Measurements from ENCODE around the gene VAMP2. TPM values are rescaled to one million over a fixed set of nuclear protein-coding genes. Genes with fewer than 3 reads are reported as not detected.

VAMP2 gene
- total and polyA plus RNA-seq, 5 donors = 50.2 to 74.9 (median 69.9) TPM

DNA sequence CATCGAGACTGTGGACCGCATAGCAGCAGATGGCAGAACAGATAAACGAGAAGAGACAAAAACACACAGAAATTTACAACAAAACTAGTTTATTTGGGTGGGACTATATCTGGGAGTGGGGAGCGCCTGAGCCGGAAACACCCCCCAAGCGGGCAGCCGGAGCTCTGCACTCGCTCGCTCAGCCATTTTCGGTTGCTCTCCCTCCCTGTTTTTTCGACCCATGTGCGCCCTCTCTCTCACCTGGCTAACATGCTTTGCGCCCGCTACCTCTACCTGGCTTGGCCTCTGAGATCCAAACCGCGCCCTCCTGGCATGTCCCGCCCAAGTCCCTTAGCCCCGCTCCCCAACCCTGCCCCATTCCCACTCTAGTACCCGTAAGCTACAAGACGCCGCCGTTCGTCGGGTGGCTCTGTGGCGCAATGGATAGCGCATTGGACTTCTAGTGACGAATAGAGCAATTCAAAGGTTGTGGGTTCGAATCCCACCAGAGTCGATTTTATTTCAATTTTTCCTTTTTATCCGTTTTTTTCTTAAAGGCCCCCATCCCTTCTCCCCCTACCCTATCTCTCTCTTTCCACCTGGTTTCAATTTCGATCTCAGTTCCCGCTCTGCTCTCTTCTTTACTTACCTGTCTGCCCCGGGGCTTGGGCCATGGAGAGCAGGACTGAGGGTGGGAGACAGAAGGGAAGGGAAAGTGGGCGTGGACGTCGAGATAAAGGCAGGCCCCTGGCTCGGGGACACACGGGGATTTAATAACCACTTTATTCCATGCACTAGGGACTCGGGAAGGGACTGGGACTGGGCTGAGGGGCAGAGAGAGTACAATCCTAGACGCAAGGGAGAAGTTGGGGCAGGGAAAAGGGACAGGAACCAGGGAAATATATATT is 42.0 kb downstream of the VAMP2 start:
- Histone ChIP-seq H3K9me3 (ENCODE audit: control insufficient read depth, low read length) (no peaks in the 10 kb centered on the region), H3K4me3 (ENCODE audit: low read length) (peak overlapping the region; percentile 57), H3K27me3 (ENCODE audit: control insufficient read depth, insufficient read depth) (no peaks in the 10 kb centered on the region), H3K27ac (ENCODE audit: low read length) (no peak overlapping the region), H3K4me1 (ENCODE audit: control insufficient read depth, insufficient read depth, low read length) (peaks cover 5% of the 10 kb centered on the region)
- peak in 1 of 2 donors; percentile 17 for ATAC-seq
- peak; percentile 59 to 84 (median 80) for DNase-seq
- under 1% methylated on average over 40 of the region's 40 CpGs for WGBS
- intact Hi-C loops (cut with DNase I) = loop anchor here (10.0 kb wide), 3 partner anchors 54 to 104 kb away; partner anchors contain the start of gene TMEM107 (in 1 of the 4)

GRCh38 chr17:8119581-8120519 is 42.9 kb downstream of the VAMP2 start:
- H3K4me1 ChIP-seq (ENCODE audit: control insufficient read depth, insufficient read depth, low read length) = no peaks in the 10 kb centered on the region
- ATAC-seq (peak; percentile 66 to 74), DNase-seq (peak; percentile 76 to 89 (median 88))
- no peaks in the 10 kb centered on the region for H3K9me3 ChIP-seq (ENCODE audit: control insufficient read depth, low read length)
- intact Hi-C loops (cut with DNase I) = loop anchor here (2.0 to 10.0 kb wide), 5 partner anchors 38 to 105 kb away; partner anchors contain the start of gene TMEM107 (in 1 of the 4)
- no peaks in the 10 kb centered on the region for H3K27me3 ChIP-seq (ENCODE audit: control insufficient read depth, insufficient read depth)
- peak overlapping the region; percentile 57 for H3K4me3 ChIP-seq (ENCODE audit: low read length)
- under 1% methylated on average over 28 of the region's 28 CpGs for WGBS
- H3K27ac ChIP-seq (ENCODE audit: low read length) = no peak overlapping the region

GRCh38 chr17:8118769-8119580 is 43.8 kb downstream of the VAMP2 start:
- H3K27ac ChIP-seq (ENCODE audit: low read length) = peak overlapping the region; percentile 25

DNA sequence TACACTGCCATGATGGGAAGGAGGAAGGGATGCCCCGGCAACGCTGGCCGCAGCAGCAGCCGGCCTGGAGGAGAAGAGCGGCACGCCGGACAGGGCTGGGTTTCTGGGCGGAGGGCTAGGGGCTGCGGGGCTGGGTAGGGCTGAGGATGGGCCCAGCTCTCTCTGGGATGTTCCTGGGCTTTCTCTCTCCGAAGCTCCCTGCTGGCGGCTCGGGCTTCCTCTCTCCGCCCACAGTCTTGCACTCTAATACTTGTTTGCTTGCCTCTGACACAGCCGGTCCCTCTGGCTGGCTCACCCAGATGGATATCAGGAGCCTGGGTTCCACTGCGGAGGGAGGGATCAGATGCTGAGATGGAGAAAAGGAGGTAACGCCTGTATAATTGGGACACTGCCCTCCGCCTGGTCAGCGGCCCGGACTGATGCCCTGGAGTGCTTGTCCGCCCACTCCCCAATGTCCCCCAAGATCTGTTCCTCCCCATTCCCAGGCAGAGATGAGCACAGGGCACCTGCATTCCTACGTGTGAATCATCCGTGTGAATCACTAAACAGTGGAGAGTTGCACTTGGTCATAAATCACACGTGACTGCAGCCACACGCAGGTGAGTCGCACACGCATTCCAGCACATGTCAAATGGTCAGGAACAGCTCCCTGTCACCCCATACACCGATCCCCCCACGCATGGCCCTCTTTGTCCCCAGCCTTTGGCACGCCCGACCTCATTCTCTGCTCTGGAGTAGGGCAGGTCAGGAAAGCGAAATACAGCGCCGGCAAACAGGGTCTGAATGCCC is 44.6 kb downstream of the VAMP2 start, which contains the start of gene ALOXE3:
Gene ALOXE3, minus strand, starts transcription at position 535 of the 789 bp plus-strand sequence. Its CDS starts 524 bp downstream, at position 11.
- ATAC-seq (peak in 1 of 2 donors; percentile 2), DNase-seq (peak in 2 of 3 donors; percentile 66 to 70)
- Histone ChIP-seq H3K27ac (ENCODE audit: low read length) (peak within 1 kb of the TSS; percentile 25), H3K27me3 (ENCODE audit: control insufficient read depth, insufficient read depth) (no peaks in the 10 kb centered on the region), H3K4me3 (ENCODE audit: low read length) (peak within 1 kb of the TSS; percentile 57), H3K9me3 (ENCODE audit: control insufficient read depth, low read length) (no peaks in the 10 kb centered on the region), H3K4me1 (ENCODE audit: control insufficient read depth, insufficient read depth, low read length) (no peaks in the 10 kb centered on the region)
- under 1% methylated on average over 33 of the region's 33 CpGs for WGBS
- intact Hi-C loops (cut with DNase I) = loop anchor here in 1 of 4 donors (2.0 to 5.0 kb wide), 2 partner anchors 36 to 69 kb away; no protein-coding TSS in a partner anchor

More at GRCh38 chr17:8118769-8119580, 43.8 kb downstream of the VAMP2 start:
- H3K4me1 ChIP-seq (ENCODE audit: control insufficient read depth, insufficient read depth, low read length) = no peaks in the 10 kb centered on the region
- H3K4me3 ChIP-seq (ENCODE audit: low read length) = peak overlapping the region; percentile 57
- WGBS = under 1% methylated on average over 38 of the region's 38 CpGs
- DNase-seq (peak; percentile 89 to 97 (median 95)), ATAC-seq (peak; percentile 82 to 88)
- no peaks in the 10 kb centered on the region for H3K9me3 ChIP-seq (ENCODE audit: control insufficient read depth, low read length)
- intact Hi-C loops (cut with DNase I) = loop anchor here in 1 of 4 donors (2.0 to 5.0 kb wide), 2 partner anchors 37 to 68 kb away; no protein-coding TSS in a partner anchor
- no peaks in the 10 kb centered on the region for H3K27me3 ChIP-seq (ENCODE audit: control insufficient read depth, insufficient read depth)

DNA sequence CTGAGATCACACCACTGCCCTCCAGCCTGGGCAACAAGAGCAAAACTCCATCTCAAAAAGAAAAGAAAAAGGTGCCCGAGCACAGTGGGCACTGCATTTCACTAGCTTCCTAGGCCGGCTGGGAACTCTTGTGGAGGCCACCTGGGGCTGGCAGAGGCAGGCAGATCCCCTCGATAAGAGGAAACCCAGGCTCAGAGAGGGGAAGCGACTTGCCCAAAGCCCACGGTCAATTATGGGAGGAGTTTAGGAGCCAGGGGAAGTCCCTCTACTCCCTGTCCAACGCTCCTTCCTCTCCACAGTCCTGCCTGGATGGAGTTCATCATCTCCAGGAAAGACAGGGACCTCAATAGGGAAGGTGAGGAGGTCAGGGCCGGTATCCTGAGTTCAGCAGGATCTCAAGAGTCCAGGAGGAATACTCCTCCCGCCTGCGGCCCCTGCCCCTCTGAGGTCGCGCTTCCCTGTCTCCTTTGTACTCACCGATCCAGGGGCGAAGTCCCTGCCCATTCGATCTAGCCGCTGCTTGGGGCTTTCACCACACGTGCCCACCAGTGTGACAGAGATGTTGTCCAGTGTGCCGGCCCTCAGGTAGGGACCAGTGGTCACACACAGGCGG is 45.3 kb downstream of the VAMP2 start:
- H3K9me3 ChIP-seq (ENCODE audit: control insufficient read depth, low read length) = no peaks in the 10 kb centered on the region
- no peaks in the 10 kb centered on the region for H3K27me3 ChIP-seq (ENCODE audit: control insufficient read depth, insufficient read depth)
- peak in 1 of 3 donors; percentile 31 for DNase-seq
- no peaks in the 10 kb centered on the region for H3K4me1 ChIP-seq (ENCODE audit: control insufficient read depth, insufficient read depth, low read length)
- intact Hi-C loops (cut with DNase I) = loop anchor here in 1 of 4 donors (5.0 kb wide), 1 partner anchor 35 kb away; no protein-coding TSS in a partner anchor
- no peak for ATAC-seq
- H3K27ac ChIP-seq (ENCODE audit: low read length) = no peak overlapping the region
- WGBS = 5% methylated on average over 18 of the region's 18 CpGs
- peak overlapping the region; percentile 57 for H3K4me3 ChIP-seq (ENCODE audit: low read length)

- H3K27ac ChIP-seq (ENCODE audit: low read length) = no peak overlapping the region
- WGBS = 55% methylated on average over 18 of the region's 18 CpGs
- DNase-seq (peak in 1 of 3 donors; percentile 51), ATAC-seq (no peak)
- H3K27me3 ChIP-seq (ENCODE audit: control insufficient read depth, insufficient read depth) = no peaks in the 10 kb centered on the region
- intact Hi-C loops (cut with DNase I) = loop anchor here in 1 of 4 donors (5.0 kb wide), 1 partner anchor 34 kb away; no protein-coding TSS in a partner anchor
- H3K4me1 ChIP-seq (ENCODE audit: control insufficient read depth, insufficient read depth, low read length) = no peaks in the 10 kb centered on the region
- no peak overlapping the region for H3K4me3 ChIP-seq (ENCODE audit: low read length)
- H3K9me3 ChIP-seq (ENCODE audit: control insufficient read depth, low read length) = no peaks in the 10 kb centered on the region
Observed at GRCh38 chr17:8116776-8117175, 46.0 kb downstream of the VAMP2 start.

GRCh38 chr17:8110907-8111306 is 51.8 kb downstream of the VAMP2 start:
- ATAC-seq (no peak), DNase-seq (no peak)
- WGBS = 95% methylated on average over 6 of the region's 6 CpGs
- Histone ChIP-seq H3K9me3 (ENCODE audit: control insufficient read depth, low read length) (no peaks in the 10 kb centered on the region), H3K27me3 (ENCODE audit: control insufficient read depth, insufficient read depth) (no peaks in the 10 kb centered on the region), H3K4me3 (ENCODE audit: low read length) (no peak overlapping the region), H3K27ac (ENCODE audit: low read length) (no peak overlapping the region), H3K4me1 (ENCODE audit: control insufficient read depth, insufficient read depth, low read length) (no peaks in the 10 kb centered on the region)
- intact Hi-C loops (cut with DNase I) = no loop called here

GRCh38 chr17:8110456-8110804 is 52.3 kb downstream of the VAMP2 start:
- 22% methylated on average over 10 of the region's 10 CpGs for WGBS
- no peak overlapping the region for H3K4me3 ChIP-seq (ENCODE audit: low read length)
- intact Hi-C loops (cut with DNase I) = no loop called here
- no peak for ATAC-seq
- H3K27me3 ChIP-seq (ENCODE audit: control insufficient read depth, insufficient read depth) = no peaks in the 10 kb centered on the region
- H3K9me3 ChIP-seq (ENCODE audit: control insufficient read depth, low read length) = no peaks in the 10 kb centered on the region
- H3K4me1 ChIP-seq (ENCODE audit: control insufficient read depth, insufficient read depth, low read length) = no peaks in the 10 kb centered on the region
- H3K27ac ChIP-seq (ENCODE audit: low read length) = no peak overlapping the region
- DNase-seq = no peak

Measured in right cardiac atrium (tissue), 5 donors.